NCI-H524 (cell line): Measurements from ENCODE around the gene ZNF486.
"Not testable (repeated sequence)": the region's sequence is repeated elsewhere in the genome, so short reads cannot be mapped to it uniquely, and the experiment has no call there.

Source experiments
- DNase-seq, 2 experiments: peaks; one replicate each; lab custom pipeline; 2025; lab: John Stamatoyannopoulos, UW

ZNF486 gene

GRCh38 chr19:20167020-20167644 is at the start of gene ZNF486:
Gene ZNF486 (plus strand): TSS chr19:20167214. CDS start chr19:20167331, 117 bp downstream.
- DNase-seq: peak; percentile 67 to 75

GRCh38 chr19:20118064-20118839 is 48.8 kb upstream of the ZNF486 start:
- not testable (repeated sequence) for DNase-seq

- no peak for DNase-seq
Measured at GRCh38 chr19:20124879-20125278, 42.1 kb upstream of the ZNF486 start.

GRCh38 chr19:20132933-20133332 is 34.1 kb upstream of the ZNF486 start:
- DNase-seq: not testable (repeated sequence)

- DNase-seq: not testable (repeated sequence)
Measured at GRCh38 chr19:20137714-20138113, 29.3 kb upstream of the ZNF486 start.

GRCh38 chr19:20151617-20152145 is 15.3 kb upstream of the ZNF486 start:
- no peak for DNase-seq

- DNase-seq: not testable (repeated sequence)
Measured at GRCh38 chr19:20152506-20152905, 14.5 kb upstream of the ZNF486 start.

- no peak for DNase-seq
Measured at GRCh38 chr19:20153281-20153680, 13.7 kb upstream of the ZNF486 start.

- DNase-seq: no peak
Measured at GRCh38 chr19:20154636-20155035, 12.4 kb upstream of the ZNF486 start.

GRCh38 chr19:20162821-20163220 is 4.2 kb upstream of the ZNF486 start:
- DNase-seq: no peak

- DNase-seq: no peak
Measured at GRCh38 chr19:20164456-20164855, 2.6 kb upstream of the ZNF486 start.

- no peak for DNase-seq
Measured at GRCh38 chr19:20165971-20166592, 932 bp upstream of the ZNF486 start.

GRCh38 chr19:20167651-20168122 is 673 bp downstream of the ZNF486 start:
- DNase-seq: no peak

GRCh38 chr19:20171285-20171684 is 4.3 kb downstream of the ZNF486 start:
- DNase-seq: no peak

GRCh38 chr19:20175848-20176247 is 8.8 kb downstream of the ZNF486 start:
- not testable (repeated sequence) for DNase-seq

- DNase-seq: not testable (repeated sequence)
Measured at GRCh38 chr19:20179956-20180355, 12.9 kb downstream of the ZNF486 start.

GRCh38 chr19:20182222-20182785 is 15.3 kb downstream of the ZNF486 start:
- peak; percentile 10 to 46 for DNase-seq

GRCh38 chr19:20186174-20186573 is 19.2 kb downstream of the ZNF486 start:
- DNase-seq: no peak

GRCh38 chr19:20197747-20198146 is 30.7 kb downstream of the ZNF486 start:
- DNase-seq: no peak

- no peak for DNase-seq
Measured at GRCh38 chr19:20209051-20209450, 42.0 kb downstream of the ZNF486 start.

- not testable (repeated sequence) for DNase-seq
Measured at GRCh38 chr19:20214366-20214765, 47.4 kb downstream of the ZNF486 start.

GRCh38 chr19:20221605-20222004 is 54.6 kb downstream of the ZNF486 start:
- DNase-seq: not testable (repeated sequence)
